Measurements from ENCODE around the gene U2AF2.

The U2AF2 gene

GRCh38 chr19:55653651-55654322 lies 1.0 kb upstream of the U2AF2 start:
- peaks cover 59% of the 10 kb centered on the region for H3K36me3 Mint-ChIP-seq (ENCODE audit: low read depth)
- peak overlapping the region; percentile 98 for H3K27ac Mint-ChIP-seq
- H3K9me3 Mint-ChIP-seq: no peaks in the 10 kb centered on the region
- H3K27me3 Mint-ChIP-seq: no peaks in the 10 kb centered on the region
- H3K4me1 Mint-ChIP-seq (ENCODE audit: low read depth): peaks cover 45% of the 10 kb centered on the region
- peak; percentile 98 for DNase-seq
- H3K4me3 Mint-ChIP-seq: peak overlapping the region; percentile 93

- Mint-ChIP-seq H3K36me3 (ENCODE audit: low read depth) (peaks cover 64% of the 10 kb centered on the region), H3K27me3 (no peaks in the 10 kb centered on the region), H3K9me3 (no peaks in the 10 kb centered on the region), H3K27ac (peak overlapping the region; percentile 98), H3K4me3 (peak overlapping the region; percentile 93), H3K4me1 (ENCODE audit: low read depth) (peaks cover 44% of the 10 kb centered on the region)
- DNase-seq: no peak
These were observed 440 bp upstream of the U2AF2 start for GRCh38 chr19:55654323-55654867.

GRCh38 chr19:55655648-55656040 lies 809 bp downstream of the U2AF2 start:
- DNase-seq: no peak
- H3K27me3 Mint-ChIP-seq: no peaks in the 10 kb centered on the region
- peaks cover 44% of the 10 kb centered on the region for H3K4me1 Mint-ChIP-seq (ENCODE audit: low read depth)
- peak overlapping the region; percentile 98 for H3K27ac Mint-ChIP-seq
- H3K9me3 Mint-ChIP-seq: no peaks in the 10 kb centered on the region
- peak overlapping the region; percentile 93 for H3K4me3 Mint-ChIP-seq
- peaks cover 72% of the 10 kb centered on the region for H3K36me3 Mint-ChIP-seq (ENCODE audit: low read depth)

GRCh38 chr19:55656552-55656951 lies 1.7 kb downstream of the U2AF2 start:
- Mint-ChIP-seq H3K4me1 (ENCODE audit: low read depth) (peaks cover 41% of the 10 kb centered on the region), H3K9me3 (no peaks in the 10 kb centered on the region), H3K27ac (peak overlapping the region; percentile 98), H3K4me3 (peak overlapping the region; percentile 93), H3K27me3 (no peaks in the 10 kb centered on the region), H3K36me3 (ENCODE audit: low read depth) (peaks cover 76% of the 10 kb centered on the region)
- no peak for DNase-seq

GRCh38 chr19:55656988-55657747 lies 2.3 kb downstream of the U2AF2 start:
- Mint-ChIP-seq H3K4me1 (ENCODE audit: low read depth) (peaks cover 44% of the 10 kb centered on the region), H3K27me3 (no peaks in the 10 kb centered on the region), H3K36me3 (ENCODE audit: low read depth) (peaks cover 78% of the 10 kb centered on the region), H3K9me3 (no peaks in the 10 kb centered on the region), H3K4me3 (peak overlapping the region; percentile 93), H3K27ac (peak overlapping the region; percentile 98)
- DNase-seq: no peak

GRCh38 chr19:55658846-55659459 lies 4.1 kb downstream of the U2AF2 start:
- H3K36me3 Mint-ChIP-seq (ENCODE audit: low read depth): peaks cover 88% of the 10 kb centered on the region
- H3K4me1 Mint-ChIP-seq (ENCODE audit: low read depth): peaks cover 49% of the 10 kb centered on the region
- no peaks in the 10 kb centered on the region for H3K27me3 Mint-ChIP-seq
- no peak for DNase-seq
- H3K4me3 Mint-ChIP-seq: peak overlapping the region; percentile 93
- H3K27ac Mint-ChIP-seq: peak overlapping the region; percentile 98
- no peaks in the 10 kb centered on the region for H3K9me3 Mint-ChIP-seq

GRCh38 chr19:55659822-55660221 lies 5.0 kb downstream of the U2AF2 start:
- DNase-seq: no peak
- Mint-ChIP-seq H3K4me1 (ENCODE audit: low read depth) (peaks cover 50% of the 10 kb centered on the region), H3K27me3 (no peaks in the 10 kb centered on the region), H3K4me3 (peak overlapping the region; percentile 50), H3K36me3 (ENCODE audit: low read depth) (peaks cover 91% of the 10 kb centered on the region), H3K27ac (peak overlapping the region; percentile 98), H3K9me3 (no peaks in the 10 kb centered on the region)

- Mint-ChIP-seq H3K4me3 (no peak overlapping the region), H3K36me3 (ENCODE audit: low read depth) (peaks cover 92% of the 10 kb centered on the region), H3K27ac (peak overlapping the region; percentile 98), H3K27me3 (no peaks in the 10 kb centered on the region), H3K9me3 (no peaks in the 10 kb centered on the region), H3K4me1 (ENCODE audit: low read depth) (peaks cover 52% of the 10 kb centered on the region)
- DNase-seq: no peak
These were observed 5.6 kb downstream of the U2AF2 start for GRCh38 chr19:55660404-55660803.

- Mint-ChIP-seq H3K4me3 (no peak overlapping the region), H3K4me1 (ENCODE audit: low read depth) (peaks cover 54% of the 10 kb centered on the region), H3K9me3 (no peaks in the 10 kb centered on the region), H3K27me3 (no peaks in the 10 kb centered on the region), H3K27ac (peak overlapping the region; percentile 98), H3K36me3 (ENCODE audit: low read depth) (peaks cover 92% of the 10 kb centered on the region)
- DNase-seq: no peak
These were observed 6.2 kb downstream of the U2AF2 start for GRCh38 chr19:55660991-55661390.

GRCh38 chr19:55661826-55662225 lies 7.0 kb downstream of the U2AF2 start:
- DNase-seq: no peak
- Mint-ChIP-seq H3K9me3 (no peaks in the 10 kb centered on the region), H3K27ac (peak overlapping the region; percentile 49), H3K4me3 (no peak overlapping the region), H3K27me3 (no peaks in the 10 kb centered on the region), H3K36me3 (ENCODE audit: low read depth) (peaks cover 92% of the 10 kb centered on the region), H3K4me1 (ENCODE audit: low read depth) (peaks cover 55% of the 10 kb centered on the region)

- no peaks in the 10 kb centered on the region for H3K27me3 Mint-ChIP-seq
- H3K36me3 Mint-ChIP-seq (ENCODE audit: low read depth): peaks cover 93% of the 10 kb centered on the region
- DNase-seq: no peak
- H3K4me1 Mint-ChIP-seq (ENCODE audit: low read depth): peaks cover 37% of the 10 kb centered on the region
- no peak overlapping the region for H3K4me3 Mint-ChIP-seq
- peak overlapping the region; percentile 67 for H3K27ac Mint-ChIP-seq
- no peaks in the 10 kb centered on the region for H3K9me3 Mint-ChIP-seq
These were observed 9.2 kb downstream of the U2AF2 start for GRCh38 chr19:55663846-55664536.

GRCh38 chr19:55666343-55667005 lies 11.6 kb downstream of the U2AF2 start:
- DNase-seq: no peak
- H3K27ac Mint-ChIP-seq: peak overlapping the region; percentile 76
- H3K9me3 Mint-ChIP-seq: no peaks in the 10 kb centered on the region
- H3K36me3 Mint-ChIP-seq (ENCODE audit: low read depth): peaks cover 95% of the 10 kb centered on the region
- peaks cover 32% of the 10 kb centered on the region for H3K4me1 Mint-ChIP-seq (ENCODE audit: low read depth)
- no peaks in the 10 kb centered on the region for H3K27me3 Mint-ChIP-seq
- H3K4me3 Mint-ChIP-seq: no peak overlapping the region

GRCh38 chr19:55667006-55667381 lies 12.2 kb downstream of the U2AF2 start:
- Mint-ChIP-seq H3K4me1 (ENCODE audit: low read depth) (peaks cover 30% of the 10 kb centered on the region), H3K9me3 (no peaks in the 10 kb centered on the region), H3K27me3 (no peaks in the 10 kb centered on the region), H3K36me3 (ENCODE audit: low read depth) (peaks cover 95% of the 10 kb centered on the region), H3K27ac (peak overlapping the region; percentile 76), H3K4me3 (no peak overlapping the region)
- no peak for DNase-seq

- DNase-seq: no peak
- H3K4me1 Mint-ChIP-seq (ENCODE audit: low read depth): peaks cover 32% of the 10 kb centered on the region
- no peaks in the 10 kb centered on the region for H3K9me3 Mint-ChIP-seq
- no peak overlapping the region for H3K4me3 Mint-ChIP-seq
- peaks cover 96% of the 10 kb centered on the region for H3K36me3 Mint-ChIP-seq (ENCODE audit: low read depth)
- no peaks in the 10 kb centered on the region for H3K27me3 Mint-ChIP-seq
- H3K27ac Mint-ChIP-seq: peak overlapping the region; percentile 76
These were observed 12.7 kb downstream of the U2AF2 start for GRCh38 chr19:55667511-55667910.
